GM18507 (cell line): Measurements from ENCODE around the gene AJAP1.

Experiments
- DNase-seq: peaks from one replicate; pipeline ENCODE4 v3.0.0; 2011; ENCODE audit warnings: low read depth; ENCODE audit not compliant: insufficient read length; ENCODE audit errors: extremely low spot score
- FAIRE-seq: peaks from 2 replicates; lab custom pipeline; 2011; peaks lifted over from hg19 to GRCh38; lab: Jason Lieb, UNC

The AJAP1 gene

GRCh38 chr1:4755301-4755845, 101.0 kb downstream of the AJAP1 start:
- DNase-seq (no peak), FAIRE-seq (no peak)

- DNase-seq: no peak
Observed at GRCh38 chr1:4755864-4756504, 101.6 kb downstream of the AJAP1 start.

GRCh38 chr1:4756851-4757580, 102.6 kb downstream of the AJAP1 start:
- FAIRE-seq: no peak

More at GRCh38 chr1:4755864-4756504, 101.6 kb downstream of the AJAP1 start:
- FAIRE-seq: no peak

GRCh38 chr1:4759671-4760070, 105.3 kb downstream of the AJAP1 start:
- DNase-seq: no peak

More at GRCh38 chr1:4756851-4757580, 102.6 kb downstream of the AJAP1 start:
- DNase-seq: no peak

GRCh38 chr1:4760088-4760487, 105.7 kb downstream of the AJAP1 start:
- no peak for DNase-seq
- no peak for FAIRE-seq

More at GRCh38 chr1:4759671-4760070, 105.3 kb downstream of the AJAP1 start:
- FAIRE-seq: no peak

- no peak for FAIRE-seq
Observed at GRCh38 chr1:4761324-4761723, 106.9 kb downstream of the AJAP1 start.

GRCh38 chr1:4762146-4762545, 107.7 kb downstream of the AJAP1 start:
- FAIRE-seq (no peak), DNase-seq (no peak)

More at GRCh38 chr1:4761324-4761723, 106.9 kb downstream of the AJAP1 start:
- no peak for DNase-seq

- FAIRE-seq (no peak), DNase-seq (no peak)
Observed at GRCh38 chr1:4767308-4767707, 112.9 kb downstream of the AJAP1 start.

- FAIRE-seq (no peak), DNase-seq (no peak)
Observed at GRCh38 chr1:4768553-4768952, 114.1 kb downstream of the AJAP1 start.

- no peak for DNase-seq
- no peak for FAIRE-seq
Observed at GRCh38 chr1:4769516-4770280, 115.3 kb downstream of the AJAP1 start.

- FAIRE-seq (no peak), DNase-seq (no peak)
Observed at GRCh38 chr1:4770713-4771112, 116.3 kb downstream of the AJAP1 start.

GRCh38 chr1:4771267-4771666, 116.9 kb downstream of the AJAP1 start:
- DNase-seq (no peak), FAIRE-seq (no peak)

- FAIRE-seq: no peak
Observed at GRCh38 chr1:4771721-4772120, 117.3 kb downstream of the AJAP1 start.

GRCh38 chr1:4772294-4773010, 118.0 kb downstream of the AJAP1 start:
- FAIRE-seq: no peak
- DNase-seq: no peak

More at GRCh38 chr1:4771721-4772120, 117.3 kb downstream of the AJAP1 start:
- DNase-seq: no peak

- DNase-seq: no peak
- FAIRE-seq: no peak
Observed at GRCh38 chr1:4773226-4773625, 118.8 kb downstream of the AJAP1 start.

- DNase-seq (no peak), FAIRE-seq (no peak)
Observed at GRCh38 chr1:4775506-4775905, 121.1 kb downstream of the AJAP1 start.

GRCh38 chr1:4778056-4778455, 123.6 kb downstream of the AJAP1 start:
- no peak for FAIRE-seq

GRCh38 chr1:4781646-4782045, 127.2 kb downstream of the AJAP1 start:
- DNase-seq (no peak), FAIRE-seq (no peak)

More at GRCh38 chr1:4778056-4778455, 123.6 kb downstream of the AJAP1 start:
- DNase-seq: no peak

GRCh38 chr1:4784761-4785160, 130.4 kb downstream of the AJAP1 start:
- no peak for DNase-seq
- FAIRE-seq: no peak
